Right atrium auricular region (tissue), 2 donors: ENCODE measurements around the gene TUBA1A. TPM values are rescaled to one million over a fixed set of nuclear protein-coding genes. Genes with fewer than 3 reads are reported as not detected.

Source experiments
- DNase-seq: peaks from one replicate; pipeline ENCODE4 v3.0.0-alpha.2; 2019; ENCODE audit warnings: low spot score
- H3K27ac ChIP-seq, 2 donors: fragments of 200-600 bp; sonication (generic); 1 replicate in 1 of 2; 2 replicates in 1 of 2; pipeline ENCODE4 v1.5.1; 2016 to 2019
- H3K27me3 ChIP-seq, 2 donors: fragments of 200-600 bp; sonication (generic); one replicate each; pipeline versions ENCODE4 v1.5.1 to v1.6.0; 2017 to 2019
- H3K36me3 ChIP-seq: fragments of 200-600 bp; sonication (generic); one replicate; pipeline ENCODE4 v1.5.1; 2016
- H3K4me1 ChIP-seq, 2 donors: fragments of 200-600 bp; sonication (generic); one replicate each; pipeline versions ENCODE4 v1.5.1 to v1.6.0; 2017 to 2019
- H3K4me3 ChIP-seq, 2 donors: fragments of 200-600 bp; sonication (generic); 1 replicate in 1 of 2; 2 replicates in 1 of 2; pipeline ENCODE4 v1.5.1; 2017 to 2019; ENCODE audit warnings: mild to moderate bottlenecking in 1 of 2, moderate library complexity in 1 of 2
- H3K9me3 ChIP-seq, 2 donors: fragments of 200-600 bp; sonication (generic); one replicate each; pipeline ENCODE4 v1.5.1; 2019
- CTCF ChIP-seq, 2 donors: fragments of 200-600 bp; sonication (generic); IDR thresholded peaks; one replicate each; pipeline ENCODE4 v1.5.1; 2019; ENCODE audit warnings: antibody characterized with exemption in 2 of 2
- total RNA-seq, 2 donors: library from RNA; depleted of rRNA; stranded (reverse); fragments of >200 nt; gene quantifications; one replicate each; pipeline ENCODE4 v1.1.0, GENCODE V29; 2016

TUBA1A gene
- total RNA-seq, 2 donors from 2014 or later = 131 to 241 TPM

DNA sequence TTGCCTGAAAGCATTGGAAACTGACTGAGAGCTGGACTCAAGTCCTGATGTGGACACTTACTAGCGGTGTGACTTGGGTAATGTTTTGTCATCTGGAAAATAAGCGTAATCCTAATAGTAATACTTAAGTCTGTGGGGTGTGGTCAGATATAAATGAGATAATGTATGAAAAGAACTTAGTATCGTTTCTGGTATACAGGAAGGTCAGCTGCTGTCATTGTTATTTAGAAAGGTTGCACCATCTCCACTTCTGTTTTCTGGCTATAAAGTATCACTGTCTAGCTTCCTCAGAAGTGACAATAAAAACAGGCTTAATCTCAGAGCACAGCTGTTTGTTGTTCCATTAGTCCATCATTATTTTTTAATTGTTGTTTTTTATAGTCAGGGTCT, 41.9 kb upstream of the TUBA1A start:
- TF ChIP-seq CTCF (IDR thresholded peaks at IDR 0.05) = no peak
- no peak for DNase-seq
- Histone ChIP-seq H3K27me3 (no peaks in the 10 kb centered on the region), H3K36me3 (no peaks in the 10 kb centered on the region), H3K4me3 (no peak overlapping the region), H3K4me1 (peaks cover 0 to 24% of the 10 kb centered on the region in 2 donors), H3K9me3 (no peaks in the 10 kb centered on the region), H3K27ac (no peak overlapping the region)

GRCh38 chr12:49230176-49230804, 41.4 kb upstream of the TUBA1A start:
- Histone ChIP-seq H3K4me1 (peaks cover 0 to 24% of the 10 kb centered on the region in 2 donors), H3K9me3 (no peaks in the 10 kb centered on the region), H3K27me3 (no peaks in the 10 kb centered on the region), H3K27ac (no peak overlapping the region), H3K36me3 (no peaks in the 10 kb centered on the region), H3K4me3 (no peak overlapping the region)
- TF ChIP-seq CTCF (IDR thresholded peaks at IDR 0.05) = no peak
- DNase-seq = no peak

GRCh38 chr12:49228653-49229052, 39.8 kb upstream of the TUBA1A start:
- Histone ChIP-seq H3K27ac (no peak overlapping the region), H3K4me3 (no peak overlapping the region), H3K36me3 (no peaks in the 10 kb centered on the region), H3K27me3 (no peaks in the 10 kb centered on the region), H3K9me3 (no peaks in the 10 kb centered on the region), H3K4me1 (peaks cover 0 to 17% of the 10 kb centered on the region in 2 donors)
- TF ChIP-seq CTCF (IDR thresholded peaks at IDR 0.05) = no peak
- no peak for DNase-seq

- DNase-seq = no peak
- peaks cover 0 to 11% of the 10 kb centered on the region in 2 donors for H3K4me1 ChIP-seq
These were observed 38.8 kb upstream of the TUBA1A start for GRCh38 chr12:49227713-49228112.

DNA sequence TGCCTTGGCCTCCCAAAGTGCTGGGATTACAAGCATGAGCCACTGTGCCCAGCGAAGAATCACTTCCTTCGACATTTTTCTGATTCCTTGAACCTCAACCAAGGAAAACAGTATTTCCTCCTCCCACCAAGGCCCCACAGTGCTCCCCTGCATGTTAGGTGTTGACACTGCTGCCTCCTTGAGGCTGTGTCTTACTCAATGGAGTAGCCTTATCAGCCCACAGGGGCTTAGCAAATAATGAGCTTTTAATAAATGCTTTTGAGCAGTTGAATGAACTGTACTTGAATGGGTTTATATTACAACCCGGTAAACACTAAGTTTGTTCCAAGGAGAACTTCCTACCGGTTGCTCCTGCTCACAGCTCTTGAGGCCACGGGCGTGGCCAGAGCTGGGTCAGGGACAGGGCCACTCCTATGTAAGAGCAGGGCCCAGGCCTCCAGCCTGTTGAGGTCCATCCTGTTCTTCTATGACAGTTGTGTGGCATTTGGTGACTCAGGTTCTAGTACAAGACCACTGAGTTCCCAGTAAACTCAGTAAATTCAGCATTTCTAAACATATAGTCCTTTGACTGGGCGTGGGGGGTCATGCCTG, 36.8 kb upstream of the TUBA1A start:
- no peak overlapping the region for H3K27ac ChIP-seq
- no peak for TF ChIP-seq CTCF (IDR thresholded peaks at IDR 0.05)

More at GRCh38 chr12:49227713-49228112, 38.8 kb upstream of the TUBA1A start:
- Histone ChIP-seq H3K27ac (no peak overlapping the region), H3K9me3 (no peaks in the 10 kb centered on the region), H3K4me3 (no peak overlapping the region), H3K36me3 (no peaks in the 10 kb centered on the region), H3K27me3 (no peaks in the 10 kb centered on the region)
- TF ChIP-seq CTCF (IDR thresholded peaks at IDR 0.05) = no peak

More for the DNA sequence above, 36.8 kb upstream of the TUBA1A start:
- Histone ChIP-seq H3K9me3 (no peaks in the 10 kb centered on the region), H3K27me3 (no peaks in the 10 kb centered on the region), H3K36me3 (no peaks in the 10 kb centered on the region), H3K4me3 (no peak overlapping the region), H3K4me1 (peaks cover 0 to 9% of the 10 kb centered on the region in 2 donors)
- no peak for DNase-seq
